HG02885 (cell line): ENCODE measurements around the gene CACHD1.

Source experiments
- ATAC-seq: cut with Tn5 transposase; IDR thresholded peaks from one replicate; pipeline ENCODE4 v1.9.1; 2021; ENCODE audit warnings: mild to moderate bottlenecking; ENCODE audit not compliant: unreplicated experiment, poor library complexity

CACHD1 gene

DNA sequence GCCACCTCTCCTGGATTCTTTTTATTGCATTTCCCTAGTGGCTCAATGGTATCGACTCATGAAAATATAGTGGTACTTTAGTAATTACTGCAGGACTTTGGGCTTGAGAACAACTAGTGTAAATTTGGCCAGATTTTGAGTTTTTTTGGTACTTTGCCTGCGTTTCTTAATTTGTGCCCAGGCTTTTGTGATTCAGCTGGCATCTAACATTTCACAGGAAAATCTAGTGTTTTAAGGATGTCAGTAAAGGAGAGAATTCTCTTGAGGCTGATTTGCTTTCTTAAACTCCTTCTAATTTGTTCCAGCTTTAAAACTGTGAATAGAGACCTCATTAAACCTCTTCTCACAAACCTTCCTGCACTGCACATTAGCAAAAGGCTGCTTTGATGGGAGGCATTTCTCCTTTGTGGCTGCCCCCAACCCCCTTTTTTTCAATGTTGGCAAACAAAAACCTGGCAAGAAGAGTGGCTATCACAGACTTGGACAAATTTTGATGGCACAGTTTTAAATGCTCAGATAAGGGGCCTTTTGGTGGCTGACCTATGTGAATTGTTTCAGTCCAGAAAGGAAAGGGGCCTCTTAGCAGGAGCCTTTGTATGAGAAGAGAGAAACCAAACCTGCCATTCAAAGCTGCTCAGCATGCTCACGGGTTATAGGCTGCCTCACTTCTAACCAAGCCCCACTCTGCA lies 161.6 kb downstream of the CACHD1 start:
- ATAC-seq: no peak

DNA sequence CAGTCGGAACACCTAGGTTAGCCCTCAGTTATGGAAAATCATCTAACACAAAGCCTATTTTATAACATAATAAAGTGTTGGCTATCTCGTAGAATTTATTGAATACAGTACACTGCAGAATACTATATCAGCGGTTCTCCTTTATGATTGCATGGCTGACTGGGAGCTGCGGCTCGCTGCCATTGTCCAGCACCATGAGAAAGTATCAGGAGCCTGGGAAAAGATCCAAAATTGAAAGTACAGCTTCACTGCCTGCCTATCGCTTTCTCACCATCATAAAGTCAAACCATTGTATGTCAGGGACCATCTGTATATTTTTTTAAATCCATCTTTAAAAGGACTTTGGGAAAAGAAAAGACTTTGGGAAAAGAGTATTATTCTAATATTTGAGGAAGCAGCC lies 163.0 kb downstream of the CACHD1 start:
- no peak for ATAC-seq

DNA sequence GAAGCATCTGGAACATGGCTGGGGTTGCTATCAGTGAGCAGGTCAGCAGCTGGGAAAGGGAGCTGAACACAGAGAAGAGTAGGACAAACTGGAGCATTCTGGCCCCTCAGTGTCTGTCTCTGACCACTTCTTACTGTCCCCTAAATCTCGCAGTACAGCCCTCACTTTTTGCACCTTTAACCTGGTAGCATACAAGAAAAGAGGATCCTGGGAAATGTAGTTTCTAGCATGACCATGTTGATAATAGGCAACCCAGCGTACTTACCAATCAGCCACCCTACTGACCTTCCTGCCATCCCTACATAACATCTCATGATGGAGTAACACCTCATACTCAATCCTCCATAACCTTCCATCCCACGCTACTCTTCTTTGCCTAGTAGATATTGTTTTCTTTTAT lies 175.8 kb downstream of the CACHD1 start:
- no peak for ATAC-seq

DNA sequence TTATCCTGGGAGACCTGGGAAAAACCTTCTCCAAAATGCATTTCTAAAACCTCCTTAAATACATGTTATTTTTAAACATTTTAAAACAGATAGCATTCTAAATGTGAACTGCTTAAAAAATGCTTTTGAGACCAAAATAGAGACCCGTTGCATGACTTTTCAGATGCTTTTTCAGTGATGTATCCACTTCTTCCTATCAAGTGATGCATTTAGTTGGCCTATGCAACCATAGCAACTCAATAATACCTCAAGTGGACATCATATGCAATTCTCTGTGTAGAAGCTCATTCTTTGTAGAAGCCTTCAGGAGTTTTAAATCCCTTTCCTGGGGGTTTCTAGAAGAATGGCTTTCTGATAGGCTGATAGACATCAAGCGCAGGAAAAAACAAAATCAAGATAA lies 180.5 kb downstream of the CACHD1 start:
- ATAC-seq: no peak

DNA sequence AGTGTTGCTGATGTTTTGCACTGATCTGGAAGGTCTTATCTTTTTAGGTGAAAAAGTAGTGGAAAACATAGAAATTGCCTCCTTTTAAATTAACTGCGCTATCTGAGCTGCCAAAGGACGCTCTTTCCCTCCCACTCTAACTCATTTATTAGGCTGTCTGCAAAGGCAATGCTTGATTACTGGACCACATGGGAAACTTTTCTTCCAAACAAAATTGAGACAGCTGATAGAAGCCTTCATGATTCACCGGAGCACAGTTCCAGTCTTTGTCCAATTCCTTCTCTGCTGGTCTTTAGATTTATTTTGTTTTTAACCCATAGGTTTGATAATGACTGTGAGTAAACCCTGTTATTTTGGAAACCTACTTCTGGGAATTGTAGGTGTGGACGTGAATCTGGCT lies 181.9 kb downstream of the CACHD1 start:
- no peak for ATAC-seq

DNA sequence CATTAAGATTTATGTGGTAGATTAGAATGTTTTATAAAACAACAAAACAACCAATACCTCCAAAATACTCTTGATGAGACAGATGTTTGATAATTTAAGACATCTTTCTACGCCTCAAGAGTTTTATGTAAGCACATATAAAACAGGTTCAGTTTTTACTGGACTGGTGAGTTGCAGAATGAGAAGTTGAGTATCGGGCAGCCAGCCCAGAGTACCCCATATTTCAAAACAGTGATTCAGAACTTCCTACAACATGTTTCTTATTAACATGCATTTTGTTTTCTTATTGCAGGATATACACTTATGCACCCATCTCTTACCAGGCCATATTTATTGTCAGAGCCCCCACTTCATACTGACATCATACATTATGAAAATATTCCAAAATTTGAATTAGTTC lies 183.5 kb downstream of the CACHD1 start:
- no peak for ATAC-seq

DNA sequence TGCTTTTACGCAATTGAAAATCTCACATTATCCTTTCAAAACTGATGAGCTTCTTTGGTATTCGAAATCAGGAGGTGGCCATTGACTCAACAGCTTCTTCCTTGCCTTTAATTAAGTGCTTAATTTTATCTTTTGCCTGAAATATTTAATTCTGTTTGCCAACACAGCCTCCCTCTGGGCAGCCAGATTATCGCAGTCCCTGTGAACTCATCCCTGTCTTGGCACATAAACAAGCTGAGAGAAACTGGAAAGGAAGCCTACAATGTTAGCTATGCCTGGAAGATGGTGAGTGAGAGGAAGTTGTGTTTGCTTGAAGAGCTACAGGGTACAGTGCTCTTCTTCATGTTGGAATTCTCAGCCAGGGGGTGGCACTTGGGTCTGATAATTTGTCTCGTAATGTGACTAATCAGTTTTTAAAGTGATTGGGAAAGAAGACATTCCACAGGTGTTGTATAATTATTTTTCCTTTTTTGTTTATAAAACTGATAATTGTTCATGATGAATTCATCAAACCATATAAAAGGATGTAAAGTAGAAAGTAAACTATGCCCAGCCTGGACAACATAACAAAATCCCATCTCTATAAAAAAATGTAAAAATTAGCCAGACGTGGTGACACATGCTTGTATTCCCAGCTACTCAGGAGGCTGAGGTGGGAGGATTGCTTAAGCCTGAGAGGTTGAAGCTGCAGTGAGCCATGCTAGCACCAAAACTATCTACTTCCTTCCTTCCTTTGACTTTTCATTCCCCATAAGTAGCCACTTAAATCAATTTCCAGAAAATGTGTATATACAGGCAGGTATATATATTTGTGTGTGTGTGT lies 184.8 kb downstream of the CACHD1 start:
- no peak for ATAC-seq

DNA sequence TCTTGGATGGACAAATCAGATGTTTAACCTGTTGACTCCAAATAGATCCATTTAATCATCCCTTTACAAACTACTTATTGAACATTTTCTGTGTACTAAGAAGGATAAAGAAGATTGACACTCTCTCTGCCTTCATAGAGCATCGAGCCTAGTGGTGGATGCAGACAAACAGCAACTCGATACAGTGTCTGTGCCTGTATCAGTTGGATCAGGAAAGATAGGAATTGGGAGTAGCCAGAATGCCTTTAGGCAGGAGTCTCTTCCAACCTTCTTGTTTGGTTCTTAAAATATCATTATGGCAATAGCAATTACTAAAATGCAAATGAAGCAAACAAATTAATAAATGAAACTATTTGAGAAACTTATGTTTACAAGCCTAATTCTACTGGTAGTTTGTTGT lies 185.9 kb downstream of the CACHD1 start:
- no peak for ATAC-seq

DNA sequence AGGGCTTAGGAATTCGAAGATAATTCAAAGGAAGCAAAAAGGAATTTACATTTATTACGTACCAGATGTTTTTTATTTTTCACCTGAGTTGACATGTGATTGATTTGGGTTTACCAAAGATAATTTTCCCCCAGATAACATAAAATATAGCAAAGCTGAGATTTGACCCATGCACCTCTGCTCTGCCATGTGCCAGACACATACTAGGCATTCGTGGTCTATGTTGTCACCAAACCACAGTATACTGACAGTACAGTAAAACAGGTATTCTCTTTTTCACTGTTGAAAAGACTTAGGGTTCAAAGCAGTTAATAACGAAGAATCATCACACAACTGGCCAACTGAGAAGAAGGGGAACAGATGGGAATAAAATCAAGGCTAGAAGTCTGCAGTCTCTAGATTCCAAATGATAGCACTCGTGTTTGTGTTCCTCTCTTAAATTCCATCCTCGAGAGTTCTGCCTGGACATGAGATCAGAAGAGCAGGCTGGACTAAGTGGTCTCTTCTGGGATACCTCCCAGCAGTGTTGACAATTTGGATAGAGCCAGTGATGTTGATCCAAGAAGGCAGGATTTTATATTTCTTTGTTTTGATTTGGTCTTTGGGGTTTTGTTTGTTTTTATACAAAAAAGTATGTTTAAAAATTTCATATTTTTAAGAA lies 189.7 kb downstream of the CACHD1 start:
- ATAC-seq: no peak

DNA sequence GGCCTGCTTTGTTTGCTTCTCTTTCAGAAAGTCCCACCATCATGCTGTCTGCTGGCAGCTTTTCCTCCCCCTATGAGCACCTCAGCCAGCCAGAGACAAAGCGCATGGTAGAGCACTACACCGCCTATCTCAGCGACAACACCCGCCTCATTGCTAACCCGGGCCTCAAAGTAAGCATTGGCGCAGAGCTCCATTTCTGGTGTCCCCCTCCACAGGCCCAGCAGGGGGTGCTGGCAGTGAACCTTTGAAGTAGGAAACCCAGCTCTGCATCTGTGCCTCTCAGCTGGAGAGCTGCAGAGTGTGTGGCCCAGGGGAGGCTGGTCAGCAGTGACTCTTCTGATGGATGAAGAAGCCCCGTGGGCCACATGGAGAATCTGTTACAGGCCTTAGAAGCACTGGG lies 193.7 kb downstream of the CACHD1 start:
- ATAC-seq: no peak

DNA sequence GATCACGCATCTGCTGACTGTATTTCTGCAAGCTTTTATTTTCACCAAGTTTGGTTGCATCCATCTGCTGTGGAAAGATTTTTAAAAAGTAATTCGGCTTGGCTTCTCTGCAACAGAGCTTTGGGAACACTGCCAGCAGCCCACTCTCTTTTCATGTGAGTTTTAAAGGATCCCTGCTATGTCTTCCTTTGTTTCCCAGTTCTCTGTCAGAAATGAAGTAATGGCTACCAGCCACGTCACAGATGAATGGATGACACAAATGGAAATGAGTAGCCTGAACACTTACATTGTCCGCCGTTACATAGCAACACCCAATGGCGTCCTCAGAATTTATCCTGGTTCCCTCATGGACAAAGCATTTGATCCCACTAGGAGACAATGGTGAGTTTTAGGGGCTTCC lies 194.4 kb downstream of the CACHD1 start:
- no peak for ATAC-seq

DNA sequence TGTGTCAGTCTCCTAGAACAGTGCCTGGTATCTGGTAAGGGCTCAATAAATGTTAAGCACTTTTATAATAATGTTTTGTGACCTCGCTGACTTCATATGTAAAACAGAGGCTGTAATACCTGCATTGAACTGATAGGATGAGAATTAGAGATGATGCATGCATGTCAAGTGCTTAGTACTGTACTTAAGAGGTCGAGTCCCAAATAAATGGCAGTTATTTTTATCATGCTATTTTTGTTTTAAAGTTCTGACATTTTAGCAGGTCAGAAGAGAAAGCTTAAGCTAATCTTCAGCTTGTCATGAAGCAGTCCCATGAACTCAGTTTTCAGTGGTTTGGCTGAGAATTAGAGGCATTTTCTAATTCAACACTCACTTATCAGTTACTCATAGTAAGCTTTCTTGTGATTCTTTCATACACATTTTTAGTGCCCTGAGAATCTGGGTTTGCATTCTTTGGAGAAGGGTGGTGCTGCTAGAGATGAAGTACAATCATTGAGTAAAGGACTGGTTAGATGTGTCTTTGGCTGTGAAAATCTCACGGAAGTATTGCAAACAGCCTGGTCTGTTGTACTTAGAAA lies 199.3 kb downstream of the CACHD1 start:
- ATAC-seq: no peak

DNA sequence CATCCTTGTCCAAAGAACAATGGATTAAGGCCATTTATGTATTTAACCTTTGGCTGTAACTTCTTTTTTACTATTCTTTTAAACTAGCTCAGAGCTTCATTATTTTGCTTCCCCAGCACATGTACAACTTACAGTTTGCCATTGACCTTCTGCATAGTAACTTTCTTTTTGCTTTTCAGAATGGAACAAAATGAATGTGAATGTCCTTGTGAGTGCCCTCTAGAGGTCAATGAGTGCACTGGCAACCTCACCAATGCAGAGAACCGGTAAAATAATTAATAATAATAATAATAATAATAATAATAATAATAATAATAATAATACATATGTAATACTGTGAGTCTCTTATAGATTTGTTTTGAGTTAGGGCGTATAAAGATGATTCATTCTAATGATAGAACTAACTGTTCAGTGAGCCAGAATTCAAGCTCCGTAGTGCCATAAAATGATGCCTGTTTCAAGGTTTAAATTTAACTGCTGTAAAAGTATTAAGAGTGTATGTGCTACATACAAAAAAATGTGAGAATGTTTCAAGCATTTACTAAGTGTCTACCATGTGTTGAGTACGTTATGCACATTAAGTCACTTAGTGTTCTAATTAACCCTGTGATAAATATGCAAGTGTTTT lies 205.9 kb downstream of the CACHD1 start:
- peak; percentile 72 for ATAC-seq

DNA sequence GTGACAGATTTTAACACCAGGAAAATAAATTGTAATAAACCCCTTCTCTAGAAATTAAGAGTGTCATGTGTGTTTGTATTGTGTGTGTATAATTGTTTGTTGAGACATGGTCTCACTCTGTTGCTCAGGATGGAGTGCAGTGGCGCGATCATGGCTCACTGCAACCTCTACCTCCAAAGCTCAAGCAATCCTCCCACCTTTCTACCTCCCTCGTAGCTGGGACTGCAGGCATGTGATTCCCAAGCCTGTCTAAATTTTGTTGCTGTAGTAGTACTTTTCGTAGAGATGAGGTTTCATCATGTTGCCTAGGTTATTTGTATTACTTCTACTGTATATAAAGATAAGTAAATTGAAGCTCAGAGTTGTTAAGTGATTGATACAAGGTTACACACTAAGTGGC lies 206.5 kb downstream of the CACHD1 start:
- ATAC-seq: no peak

DNA sequence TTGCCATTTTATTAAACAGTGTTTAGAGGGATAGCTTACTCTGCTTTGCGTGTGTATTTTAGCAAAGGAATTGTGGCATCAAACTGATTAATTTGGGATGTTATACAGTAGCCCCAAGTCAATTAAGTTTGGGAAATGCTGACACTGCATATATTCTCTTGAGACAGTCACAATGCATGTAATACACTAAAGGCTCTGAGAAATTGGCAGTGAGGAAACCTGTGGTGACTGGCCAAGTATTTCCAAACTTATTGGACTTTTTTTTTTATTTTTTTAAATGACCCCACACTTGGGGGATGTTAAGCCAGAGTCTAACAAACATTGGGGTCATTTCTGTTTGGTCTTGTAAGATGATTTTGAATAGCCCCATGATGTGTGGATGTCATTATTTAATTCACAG lies 207.6 kb downstream of the CACHD1 start:
- ATAC-seq: no peak

DNA sequence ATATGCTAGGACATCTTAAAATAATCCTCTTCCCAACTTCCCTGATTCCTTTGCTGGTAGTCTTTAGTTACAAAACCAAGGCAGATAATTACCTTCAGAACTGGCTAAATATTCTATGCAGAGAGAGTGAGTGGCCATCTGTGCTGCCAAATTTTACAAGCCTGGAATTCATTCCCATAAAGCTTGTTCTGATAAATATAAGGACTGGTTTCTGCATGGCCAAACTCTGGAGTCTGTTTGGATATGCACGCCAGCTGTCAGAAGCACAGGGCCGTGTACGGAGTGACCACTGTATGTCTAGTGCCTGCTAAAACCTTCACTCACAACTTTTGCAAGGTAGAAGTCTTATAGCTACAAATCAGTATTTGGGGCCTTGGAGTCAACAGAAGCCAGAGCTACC lies 208.4 kb downstream of the CACHD1 start:
- ATAC-seq: no peak

DNA sequence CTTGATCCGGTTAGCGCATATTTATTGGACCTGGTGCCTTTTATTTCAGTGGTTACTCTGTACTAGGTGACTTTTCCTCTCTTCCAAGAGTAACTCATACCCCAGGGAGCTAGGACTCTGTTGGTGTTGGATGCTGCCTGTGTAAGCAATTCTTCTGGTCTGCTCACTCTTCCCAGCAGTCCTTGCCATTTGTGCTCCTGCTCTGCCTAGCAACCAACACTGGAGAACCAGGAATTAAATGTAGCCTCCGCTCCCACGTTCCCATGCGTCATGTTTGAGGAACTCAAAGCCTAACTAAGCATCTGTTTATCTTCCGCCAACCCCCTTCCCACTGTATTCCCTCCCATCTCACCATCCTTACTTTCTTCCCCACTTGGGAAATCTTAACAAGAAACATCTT lies 209.2 kb downstream of the CACHD1 start:
- ATAC-seq: no peak

DNA sequence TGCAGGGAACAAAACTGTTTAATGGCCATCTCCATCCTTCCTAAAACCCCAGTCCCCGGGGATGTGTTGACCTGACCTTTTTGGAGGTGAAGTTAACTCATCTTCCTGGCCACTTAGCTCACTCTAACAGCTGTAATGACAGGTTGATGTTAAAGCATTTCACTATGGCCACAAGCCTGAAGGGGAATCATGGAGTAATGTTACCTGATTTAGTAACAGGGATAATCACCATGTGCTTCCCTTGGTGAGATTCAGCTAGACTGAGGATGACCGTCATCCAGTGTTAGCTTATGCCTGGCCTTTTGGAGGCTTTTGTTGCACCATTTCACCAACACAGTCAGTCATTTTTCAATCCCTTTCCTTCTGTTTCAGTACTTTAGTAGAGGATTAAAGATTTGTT lies 210.7 kb downstream of the CACHD1 start:
- ATAC-seq: no peak

DNA sequence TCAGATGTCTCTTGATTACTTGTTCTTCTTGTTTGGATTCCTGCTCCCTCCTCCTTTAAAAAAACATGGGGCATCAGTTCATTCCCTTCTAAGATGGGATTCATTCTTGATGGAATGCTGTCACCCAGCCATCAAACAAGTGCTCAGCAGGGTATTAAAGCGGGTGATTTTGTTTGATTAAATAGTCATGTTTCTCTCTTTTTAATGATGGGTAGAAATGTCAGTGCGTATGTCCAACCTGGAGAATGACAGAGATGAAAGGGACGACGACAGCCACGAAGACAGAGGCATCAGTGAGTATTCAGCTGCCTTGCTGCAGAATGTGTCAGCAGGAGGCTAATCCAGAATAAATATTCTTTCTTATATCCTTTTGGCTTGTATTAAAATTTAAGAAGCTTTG lies 211.1 kb downstream of the CACHD1 start:
- ATAC-seq: no peak

DNA sequence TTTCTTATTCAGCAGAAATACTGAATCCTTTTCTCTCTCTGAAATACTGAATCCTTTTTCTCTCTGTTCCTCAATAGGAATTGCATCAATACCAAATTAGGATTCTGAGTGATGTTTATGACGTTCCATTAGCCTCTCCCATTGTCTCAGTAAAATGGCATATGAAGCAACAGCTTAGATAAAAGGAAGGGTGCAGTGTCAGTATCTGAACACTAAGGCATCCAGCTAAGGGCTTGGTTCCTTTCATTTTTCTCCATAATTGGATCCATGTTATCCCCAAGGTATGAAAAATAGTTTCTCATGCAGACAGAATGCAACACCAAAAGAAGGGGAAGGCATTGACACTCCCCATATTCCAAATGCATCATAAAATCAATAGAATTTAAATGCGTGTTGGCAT lies 213.5 kb downstream of the CACHD1 start:
- ATAC-seq: no peak

DNA sequence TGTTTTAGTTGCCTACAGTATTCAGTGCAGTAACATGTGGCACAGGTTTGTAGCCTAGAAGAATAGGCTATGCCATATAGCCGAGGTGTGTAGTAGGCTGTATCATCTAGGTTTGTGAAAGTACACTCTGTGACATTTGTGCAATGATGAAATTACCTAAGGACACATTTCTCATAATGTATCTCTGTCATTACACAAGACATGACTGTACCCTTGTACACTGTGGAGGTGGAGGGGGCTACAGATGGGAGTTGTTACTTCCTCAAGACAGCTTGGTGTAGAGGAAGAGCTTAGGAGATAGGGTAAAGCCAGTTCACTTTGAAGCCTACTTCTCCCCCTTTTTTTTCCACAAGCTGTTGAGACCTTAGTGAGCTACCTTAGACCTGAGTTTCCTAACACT lies 215.3 kb downstream of the CACHD1 start:
- no peak for ATAC-seq
